GM13976 (cell line): ENCODE data around the gene KIAA0513.

Experiments
- DNase-seq: peaks from one replicate; pipeline ENCODE4 v3.0.0; 2012; ENCODE audit warnings: low spot score
- CTCF ChIP-seq: IDR thresholded peaks from 2 replicates; pipeline ENCODE4 v1.5.1; 2012; ENCODE audit warnings: borderline replicate concordance, mild to moderate bottlenecking; ENCODE audit not compliant: insufficient read depth; ENCODE audit errors: extremely low read depth, missing control alignments, control extremely low read depth
- in situ Hi-C: fragments of 300-500 bp; cut with MboI; formaldehyde crosslinking; loops from one replicate; pipeline ENCODE4 v1.12.0; 2022; ENCODE audit warnings: low sequenced_read_pairs, mixed read lengths, inconsistent platforms; ENCODE audit not compliant: unreplicated experiment

Gene KIAA0513

GRCh38 chr16:85061566-85061965 is 34.0 kb downstream of the KIAA0513 start:
- no peak for TF ChIP-seq CTCF
- DNase-seq, result no peak
- in situ Hi-C loops, result no loop called here

- DNase-seq, result no peak
- in situ Hi-C loops, result no loop called here
- no peak for TF ChIP-seq CTCF
These were observed 34.7 kb downstream of the KIAA0513 start for GRCh38 chr16:85062323-85062722.

- no peak for DNase-seq
- TF ChIP-seq CTCF, result no peak
- in situ Hi-C loops, result no loop called here
These were observed 35.2 kb downstream of the KIAA0513 start for GRCh38 chr16:85062845-85063244.

GRCh38 chr16:85064186-85064585 is 36.6 kb downstream of the KIAA0513 start:
- in situ Hi-C loops, result no loop called here
- TF ChIP-seq CTCF, result no peak

GRCh38 chr16:85065099-85065498 is 37.5 kb downstream of the KIAA0513 start:
- no peak for DNase-seq
- in situ Hi-C loops, result no loop called here
- TF ChIP-seq CTCF, result no peak

More at GRCh38 chr16:85064186-85064585, 36.6 kb downstream of the KIAA0513 start:
- DNase-seq, result no peak

GRCh38 chr16:85066346-85066885 is 38.8 kb downstream of the KIAA0513 start:
- in situ Hi-C loops, result no loop called here
- DNase-seq, result no peak
- TF ChIP-seq CTCF, result no peak

- DNase-seq, result no peak
- TF ChIP-seq CTCF, result no peak
- in situ Hi-C loops, result no loop called here
These were observed 39.4 kb downstream of the KIAA0513 start for GRCh38 chr16:85067024-85067423.
